ENCODE results near the gene UBE3A. TPM values are rescaled to one million over a fixed set of nuclear protein-coding genes. Genes with fewer than 3 reads are reported as not detected.

The UBE3A gene
- total RNA-seq, 1 donor: 91.2 TPM

- H3K4me1 ChIP-seq (ENCODE audit: insufficient read depth, low read length): peaks cover 4% of the 10 kb centered on the region
- H3K79me2 ChIP-seq (ENCODE audit: insufficient read depth, low read length): peaks cover 93% of the 10 kb centered on the region
- TF ChIP-seq, protein P1, sequence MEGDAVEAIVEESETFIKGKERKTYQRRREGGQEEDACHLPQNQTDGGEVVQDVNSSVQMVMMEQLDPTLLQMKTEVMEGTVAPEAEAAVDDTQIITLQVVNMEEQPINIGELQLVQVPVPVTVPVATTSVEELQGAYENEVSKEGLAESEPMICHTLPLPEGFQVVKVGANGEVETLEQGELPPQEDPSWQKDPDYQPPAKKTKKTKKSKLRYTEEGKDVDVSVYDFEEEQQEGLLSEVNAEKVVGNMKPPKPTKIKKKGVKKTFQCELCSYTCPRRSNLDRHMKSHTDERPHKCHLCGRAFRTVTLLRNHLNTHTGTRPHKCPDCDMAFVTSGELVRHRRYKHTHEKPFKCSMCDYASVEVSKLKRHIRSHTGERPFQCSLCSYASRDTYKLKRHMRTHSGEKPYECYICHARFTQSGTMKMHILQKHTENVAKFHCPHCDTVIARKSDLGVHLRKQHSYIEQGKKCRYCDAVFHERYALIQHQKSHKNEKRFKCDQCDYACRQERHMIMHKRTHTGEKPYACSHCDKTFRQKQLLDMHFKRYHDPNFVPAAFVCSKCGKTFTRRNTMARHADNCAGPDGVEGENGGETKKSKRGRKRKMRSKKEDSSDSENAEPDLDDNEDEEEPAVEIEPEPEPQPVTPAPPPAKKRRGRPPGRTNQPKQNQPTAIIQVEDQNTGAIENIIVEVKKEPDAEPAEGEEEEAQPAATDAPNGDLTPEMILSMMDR (IDR thresholded peaks at IDR 0.05; ENCODE audit: extremely low read depth, low read depth, low read length): no peak
- H3K36me3 ChIP-seq (ENCODE audit: insufficient read depth, low read length): no peaks in the 10 kb centered on the region
- no peak overlapping the region for H2AFZ ChIP-seq (ENCODE audit: low read length)
- no peaks in the 10 kb centered on the region for H3K27me3 ChIP-seq (ENCODE audit: insufficient read depth, low read length)
- no peak overlapping the region for H3K4me3 ChIP-seq (ENCODE audit: insufficient read depth, low read length)
- no peaks in the 10 kb centered on the region for H3K9me3 ChIP-seq (ENCODE audit: low read depth, low read length)
- H3K4me2 ChIP-seq (ENCODE audit: insufficient read depth, low read length): no peak overlapping the region
- DNase-seq (ENCODE audit: insufficient read length, low spot score, missing footprints): no peak
- peaks cover 39% of the 10 kb centered on the region for H4K20me1 ChIP-seq (ENCODE audit: insufficient read depth, low read length)
- no peak overlapping the region for H3K27ac ChIP-seq (ENCODE audit: low read depth, low read length)
Observed at GRCh38 chr15:25408428-25408827, 30.4 kb downstream of the UBE3A start.

GRCh38 chr15:25407950-25408349 lies 30.9 kb downstream of the UBE3A start:
- Histone ChIP-seq H3K36me3 (ENCODE audit: insufficient read depth, low read length) (peaks cover 1% of the 10 kb centered on the region), H3K27me3 (ENCODE audit: insufficient read depth, low read length) (no peaks in the 10 kb centered on the region), H4K20me1 (ENCODE audit: insufficient read depth, low read length) (peaks cover 39% of the 10 kb centered on the region), H3K4me2 (ENCODE audit: insufficient read depth, low read length) (no peak overlapping the region), H3K4me3 (ENCODE audit: insufficient read depth, low read length) (no peak overlapping the region), H3K9me3 (ENCODE audit: low read depth, low read length) (no peaks in the 10 kb centered on the region), H2AFZ (ENCODE audit: low read length) (no peak overlapping the region), H3K27ac (ENCODE audit: low read depth, low read length) (no peak overlapping the region), H3K79me2 (ENCODE audit: insufficient read depth, low read length) (peaks cover 90% of the 10 kb centered on the region), H3K4me1 (ENCODE audit: insufficient read depth, low read length) (peaks cover 4% of the 10 kb centered on the region)
- no peak for DNase-seq (ENCODE audit: insufficient read length, low spot score, missing footprints)
- TF ChIP-seq, protein P1 (IDR thresholded peaks at IDR 0.05; ENCODE audit: extremely low read depth, low read depth, low read length): no peak

GRCh38 chr15:25406846-25407245 lies 32.0 kb downstream of the UBE3A start:
- H3K79me2 ChIP-seq (ENCODE audit: insufficient read depth, low read length): peaks cover 83% of the 10 kb centered on the region

GRCh38 chr15:25406261-25406660 lies 32.6 kb downstream of the UBE3A start:
- TF ChIP-seq, protein P1 (IDR thresholded peaks at IDR 0.05; ENCODE audit: extremely low read depth, low read depth, low read length): no peak
- Histone ChIP-seq H3K4me1 (ENCODE audit: insufficient read depth, low read length) (peaks cover 10% of the 10 kb centered on the region), H4K20me1 (ENCODE audit: insufficient read depth, low read length) (peaks cover 38% of the 10 kb centered on the region), H3K4me2 (ENCODE audit: insufficient read depth, low read length) (no peak overlapping the region), H2AFZ (ENCODE audit: low read length) (no peak overlapping the region), H3K27me3 (ENCODE audit: insufficient read depth, low read length) (no peaks in the 10 kb centered on the region), H3K36me3 (ENCODE audit: insufficient read depth, low read length) (peaks cover 12% of the 10 kb centered on the region), H3K4me3 (ENCODE audit: insufficient read depth, low read length) (no peak overlapping the region), H3K79me2 (ENCODE audit: insufficient read depth, low read length) (peaks cover 77% of the 10 kb centered on the region), H3K27ac (ENCODE audit: low read depth, low read length) (no peak overlapping the region), H3K9me3 (ENCODE audit: low read depth, low read length) (no peaks in the 10 kb centered on the region)
- no peak for DNase-seq (ENCODE audit: insufficient read length, low spot score, missing footprints)

More at GRCh38 chr15:25406846-25407245, 32.0 kb downstream of the UBE3A start:
- H3K4me2 ChIP-seq (ENCODE audit: insufficient read depth, low read length): no peak overlapping the region
- peaks cover 38% of the 10 kb centered on the region for H4K20me1 ChIP-seq (ENCODE audit: insufficient read depth, low read length)
- TF ChIP-seq, protein P1 (IDR thresholded peaks at IDR 0.05; ENCODE audit: extremely low read depth, low read depth, low read length): no peak
- no peaks in the 10 kb centered on the region for H3K27me3 ChIP-seq (ENCODE audit: insufficient read depth, low read length)
- no peak overlapping the region for H3K4me3 ChIP-seq (ENCODE audit: insufficient read depth, low read length)
- H3K27ac ChIP-seq (ENCODE audit: low read depth, low read length): no peak overlapping the region
- H3K9me3 ChIP-seq (ENCODE audit: low read depth, low read length): no peaks in the 10 kb centered on the region
- peaks cover 12% of the 10 kb centered on the region for H3K36me3 ChIP-seq (ENCODE audit: insufficient read depth, low read length)
- no peak overlapping the region for H2AFZ ChIP-seq (ENCODE audit: low read length)
- DNase-seq (ENCODE audit: insufficient read length, low spot score, missing footprints): no peak
- H3K4me1 ChIP-seq (ENCODE audit: insufficient read depth, low read length): peaks cover 8% of the 10 kb centered on the region

Data from osteoblast (primary cell).